ENCODE measurements around the gene RAB29. TPM values are rescaled to one million over a fixed set of nuclear protein-coding genes. Genes with fewer than 3 reads are reported as not detected.

Gene RAB29
- total RNA-seq, 1 donor from 2014 or later: 156 TPM

- DNase-seq (no peak), ATAC-seq (ENCODE audit: low read depth) (no peak)
- Mint-ChIP-seq H3K4me3 (no peak overlapping the region), H3K27me3 (no peaks in the 10 kb centered on the region), H3K9me3 (no peaks in the 10 kb centered on the region), H3K4me1 (peaks cover 68% of the 10 kb centered on the region), H3K27ac (peak overlapping the region; percentile 53), H3K36me3 (ENCODE audit: low read depth) (peaks cover 36% of the 10 kb centered on the region)
- intact Hi-C loops (cut with micrococcal nuclease): loop anchor here (5.0 to 10.0 kb wide), 4 partner anchors 35 to 1235 kb away; partner anchors contain the start of genes DSTYK and RBBP5
- ChIA-PET CTCF (interaction anchor here (1.0 to 1.6 kb wide), 4 partner anchors 34 to 393 kb away, joined by 3 to 4 read pairs (median 4); no protein-coding TSS in a partner anchor), POLR2A (interaction anchor here (0.6 to 1.6 kb wide), 6 partner anchors 22 to 446 kb away, joined by 3 to 7 read pairs (median 4); partner anchors contain the start of gene RAB29)
- no peak for TF ChIP-seq CTCF (IDR thresholded peaks at IDR 0.05)
Observed at GRCh38 chr1:205746757-205747412, 28.4 kb downstream of the RAB29 start.

DNA sequence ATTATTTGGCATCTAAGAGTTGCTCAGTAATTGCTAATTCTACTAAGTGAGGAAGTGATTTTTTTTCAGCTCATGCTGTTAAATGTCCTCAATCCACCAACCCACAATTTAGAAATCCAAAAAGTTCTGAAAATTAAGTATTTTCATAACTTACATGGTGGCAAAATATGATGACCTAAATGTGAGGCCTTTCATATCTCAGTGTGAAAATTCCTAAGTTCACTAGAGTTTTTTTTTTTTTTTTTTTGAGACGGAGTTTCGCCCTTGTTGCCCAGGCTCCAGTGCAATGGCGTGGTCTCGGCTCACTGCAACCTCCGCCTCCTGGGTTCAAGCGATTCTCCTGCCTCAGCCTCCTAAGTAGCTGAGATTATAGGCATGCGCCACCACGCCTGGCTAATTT, 30.9 kb downstream of the RAB29 start:
- ChIA-PET POLR2A (interaction anchor here (0.7 kb wide), 1 partner anchor 61 kb away, joined by 7 read pairs; no protein-coding TSS in a partner anchor), CTCF (no interaction called here)
- intact Hi-C loops (cut with micrococcal nuclease): loop anchor here (10.0 kb wide), 1 partner anchor 620 kb away; the partner anchor contains the start of gene RBBP5
- peaks cover 37% of the 10 kb centered on the region for H3K36me3 Mint-ChIP-seq (ENCODE audit: low read depth)
- no peak overlapping the region for H3K4me3 Mint-ChIP-seq
- no peak overlapping the region for H3K27ac Mint-ChIP-seq
- TF ChIP-seq CTCF (IDR thresholded peaks at IDR 0.05): no peak
- no peak for ATAC-seq (ENCODE audit: low read depth)
- no peaks in the 10 kb centered on the region for H3K9me3 Mint-ChIP-seq
- H3K4me1 Mint-ChIP-seq: peaks cover 64% of the 10 kb centered on the region
- DNase-seq: no peak
- no peaks in the 10 kb centered on the region for H3K27me3 Mint-ChIP-seq

DNA sequence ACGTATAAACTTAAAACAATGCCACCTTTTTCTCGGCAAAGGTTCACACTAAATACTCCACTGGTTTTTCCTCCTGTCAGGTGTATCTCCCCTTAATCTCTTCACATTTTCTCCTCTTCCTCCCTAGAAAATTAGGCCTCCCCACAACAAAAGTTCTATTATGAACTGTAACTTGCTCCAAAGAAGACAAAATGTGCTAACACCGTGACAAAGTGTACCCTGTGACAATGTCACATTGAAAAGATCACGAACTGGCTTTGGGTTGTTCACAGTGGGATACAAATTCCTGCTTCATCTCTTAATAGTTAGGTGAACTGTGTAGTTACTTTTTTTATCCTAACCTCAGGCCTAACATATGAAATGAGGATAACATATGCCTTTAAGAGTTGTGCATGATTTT, 31.3 kb downstream of the RAB29 start:
- ChIA-PET CTCF (no interaction called here), POLR2A (interaction anchor here (0.7 kb wide), 1 partner anchor 61 kb away, joined by 7 read pairs; no protein-coding TSS in a partner anchor)
- ATAC-seq (ENCODE audit: low read depth): no peak
- Mint-ChIP-seq H3K36me3 (ENCODE audit: low read depth) (peaks cover 39% of the 10 kb centered on the region), H3K4me3 (peak overlapping the region; percentile 11), H3K27ac (no peak overlapping the region), H3K27me3 (no peaks in the 10 kb centered on the region), H3K4me1 (peaks cover 67% of the 10 kb centered on the region), H3K9me3 (no peaks in the 10 kb centered on the region)
- intact Hi-C loops (cut with micrococcal nuclease): loop anchor here (10.0 kb wide), 1 partner anchor 619 kb away; the partner anchor contains the start of gene RBBP5
- TF ChIP-seq CTCF (IDR thresholded peaks at IDR 0.05): no peak
- no peak for DNase-seq

- no peak overlapping the region for H3K4me3 Mint-ChIP-seq
- H3K27me3 Mint-ChIP-seq: no peaks in the 10 kb centered on the region
- H3K4me1 Mint-ChIP-seq: peaks cover 52% of the 10 kb centered on the region
- intact Hi-C loops (cut with micrococcal nuclease): loop anchor here (10.0 kb wide), 1 partner anchor 617 kb away; the partner anchor contains the start of gene RBBP5
- H3K27ac Mint-ChIP-seq: no peak overlapping the region
- H3K9me3 Mint-ChIP-seq: no peaks in the 10 kb centered on the region
- ChIA-PET POLR2A (interaction anchor here (0.7 to 1.9 kb wide), 5 partner anchors 10 to 289 kb away, joined by 3 to 9 read pairs (median 5); partner anchors contain the start of gene RAB29), CTCF (interaction anchor here (0.7 kb wide), 1 partner anchor 28 kb away, joined by 3 read pairs; no protein-coding TSS in a partner anchor)
- ATAC-seq (ENCODE audit: low read depth) (no peak), DNase-seq (no peak)
- no peak for TF ChIP-seq CTCF (IDR thresholded peaks at IDR 0.05)
- H3K36me3 Mint-ChIP-seq (ENCODE audit: low read depth): peaks cover 24% of the 10 kb centered on the region
Observed at GRCh38 chr1:205741681-205742080, 33.6 kb downstream of the RAB29 start.

Measured in activated B cell treated with CpG ODN at 0.5 μM for 24 hours (primary cell).